Esophagus muscularis mucosa (tissue), 4 donors: Measurements from ENCODE around the gene LHPP. TPM values are rescaled to one million over a fixed set of nuclear protein-coding genes. Genes with fewer than 3 reads are reported as not detected.

Experiments
- DNase-seq: peaks from one replicate; pipeline ENCODE4 v3.0.0-alpha.2; 2017; ENCODE audit errors: extremely low spot score
- H3K27ac ChIP-seq, 4 donors: fragments of 200-600 bp; sonication (generic); replicated peaks in 1 of 4; 1 replicate in 3 of 4; 2 replicates in 1 of 4; pipeline ENCODE4 v1.5.1; 2016 to 2019; ENCODE audit warnings: mild to moderate bottlenecking in 1 of 4
- H3K27me3 ChIP-seq, 4 donors: fragments of 200-600 bp; sonication (generic); one replicate each; pipeline versions ENCODE4 v1.5.1 to v1.6.0; 2016 to 2019
- H3K36me3 ChIP-seq, 4 donors: fragments of 200-600 bp; sonication (generic); one replicate each; pipeline ENCODE4 v1.5.1; 2016 to 2019
- H3K4me1 ChIP-seq, 4 donors: fragments of 200-600 bp; sonication (generic); one replicate each; pipeline ENCODE4 v1.5.1; 2016 to 2019
- H3K4me3 ChIP-seq, 4 donors: fragments of 200-600 bp; sonication (generic); 1 replicate in 2 of 4; 2 replicates in 2 of 4; pipeline ENCODE4 v1.5.1; 2016 to 2019; ENCODE audit warnings: mild to moderate bottlenecking in 4 of 4, moderate library complexity in 1 of 4
- H3K9me3 ChIP-seq, 4 donors: fragments of 200-600 bp; sonication (generic); 1 replicate in 3 of 4; 2 replicates in 1 of 4; pipeline ENCODE4 v1.5.1; 2016 to 2019
- CTCF ChIP-seq, 3 experiments: fragments of 200-600 bp in 2 of 3; fragments of 450-650 bp in 1 of 3; sonication (generic) in 2 of 3; IDR thresholded peaks; one replicate each; pipeline ENCODE4 v1.5.1; 2017 to 2019; ENCODE audit warnings: antibody characterized with exemption in 3 of 3, mild to moderate bottlenecking in 2 of 3, moderate library complexity in 1 of 3
- EP300 ChIP-seq: sonication (generic); formaldehyde crosslinking; IDR thresholded peaks from one replicate; pipeline ENCODE4 v1.6.1; 2017; ENCODE audit warnings: antibody characterized with exemption
- POLR2A ChIP-seq: fragments of 450-650 bp; IDR thresholded peaks from one replicate; pipeline ENCODE4 v1.6.1; 2017; ENCODE audit warnings: antibody characterized with exemption, moderate library complexity, mild to moderate bottlenecking, low read depth
- POLR2AphosphoS5 ChIP-seq, 2 donors: sonication (generic); formaldehyde crosslinking; IDR thresholded peaks; one replicate each; pipeline ENCODE4 v1.6.1; 2017; ENCODE audit warnings: antibody characterized with exemption in 2 of 2
- WGBS: methylation state at CpG from one replicate; pipeline ENCODE4 v1.1.5; 2018; 5-methylcytosine and 5-hydroxymethylcytosine counted together
- intact Hi-C: fragments of 100-400 bp; cut with DNase I; formaldehyde crosslinking; loops from one replicate; pipeline ENCODE4 v1.15.1; 2023
- total RNA-seq, 4 donors: library from RNA; depleted of rRNA; stranded (reverse); fragments of >200 nt; gene quantifications; one replicate each; pipeline versions ENCODE4 v1.1.0 to v1.2.1, GENCODE V29; 2016

LHPP gene
- total RNA-seq, 4 donors from 2014 or later = 10.8 to 20.9 (median 15.7) TPM

- Histone ChIP-seq H3K27ac (no peak overlapping the region), H3K4me3 (no peak overlapping the region), H3K27me3 (no peaks in the 10 kb centered on the region), H3K36me3 (no peaks in the 10 kb centered on the region), H3K9me3 (no peaks in the 10 kb centered on the region), H3K4me1 (peaks cover 8 to 11% (median 10%) of the 10 kb centered on the region in 4 donors)
- no peak for DNase-seq
- TF ChIP-seq CTCF (IDR thresholded peaks at IDR 0.05) (no peak), POLR2AphosphoS5 (IDR thresholded peaks at IDR 0.05) (no peak), EP300 (no peak), POLR2A (no peak)
- WGBS = 93% methylated on average over 17 of the region's 19 CpGs
- intact Hi-C loops = no loop called here
Observed at GRCh38 chr10:124568339-124568738, 106.7 kb downstream of the LHPP start.

GRCh38 chr10:124568848-124569622 lies 107.4 kb downstream of the LHPP start:
- H3K4me1 ChIP-seq = peaks cover 8 to 11% (median 10%) of the 10 kb centered on the region in 4 donors
- no peak overlapping the region for H3K27ac ChIP-seq
- H3K9me3 ChIP-seq = no peaks in the 10 kb centered on the region
- intact Hi-C loops = no loop called here
- 79% methylated on average over 16 of the region's 21 CpGs for whole genome bisulfite sequencing
- no peaks in the 10 kb centered on the region for H3K27me3 ChIP-seq
- no peak for DNase-seq
- H3K4me3 ChIP-seq = no peak overlapping the region
- no peaks in the 10 kb centered on the region for H3K36me3 ChIP-seq
- TF ChIP-seq POLR2A = no peak
- no peak for TF ChIP-seq EP300
- no peak for TF ChIP-seq CTCF (IDR thresholded peaks at IDR 0.05)
- TF ChIP-seq POLR2AphosphoS5 (IDR thresholded peaks at IDR 0.05) = no peak

GRCh38 chr10:124569623-124570470 lies 108.2 kb downstream of the LHPP start:
- Histone ChIP-seq H3K27me3 (no peaks in the 10 kb centered on the region), H3K4me3 (no peak overlapping the region), H3K36me3 (no peaks in the 10 kb centered on the region), H3K27ac (no peak overlapping the region), H3K4me1 (peaks cover 8 to 11% (median 10%) of the 10 kb centered on the region in 4 donors), H3K9me3 (no peaks in the 10 kb centered on the region)
- DNase-seq = no peak
- intact Hi-C loops = no loop called here
- WGBS = 65% methylated on average over 11 of the region's 11 CpGs
- TF ChIP-seq POLR2A (no peak), POLR2AphosphoS5 (IDR thresholded peaks at IDR 0.05) (no peak), EP300 (no peak), CTCF (IDR thresholded peaks at IDR 0.05) (no peak)

- no peaks in the 10 kb centered on the region for H3K36me3 ChIP-seq
- H3K4me3 ChIP-seq = no peak overlapping the region
- peaks cover 3 to 5% (median 3%) of the 10 kb centered on the region in 4 donors for H3K4me1 ChIP-seq
- WGBS = 76% methylated on average over 9 of the region's 9 CpGs
- no peaks in the 10 kb centered on the region for H3K27me3 ChIP-seq
- intact Hi-C loops = no loop called here
- no peak for DNase-seq
- TF ChIP-seq POLR2AphosphoS5 (IDR thresholded peaks at IDR 0.05) (no peak), CTCF (IDR thresholded peaks at IDR 0.05) (no peak), POLR2A (no peak), EP300 (no peak)
- H3K9me3 ChIP-seq = no peaks in the 10 kb centered on the region
- no peak overlapping the region for H3K27ac ChIP-seq
Observed at GRCh38 chr10:124570646-124571045, 109.0 kb downstream of the LHPP start.
